GM18907 (cell line): ENCODE results near the gene MRPL32.
"Not testable (repeated sequence)": the region's sequence is repeated elsewhere in the genome, so short reads cannot be mapped to it uniquely, and the experiment has no call there.

Experiments used
- ATAC-seq: cut with Tn5 transposase; IDR thresholded peaks from one replicate; pipeline ENCODE4 v1.9.1; 2021; ENCODE audit warnings: mild to moderate bottlenecking, moderate library complexity; ENCODE audit not compliant: unreplicated experiment

MRPL32 gene

DNA sequence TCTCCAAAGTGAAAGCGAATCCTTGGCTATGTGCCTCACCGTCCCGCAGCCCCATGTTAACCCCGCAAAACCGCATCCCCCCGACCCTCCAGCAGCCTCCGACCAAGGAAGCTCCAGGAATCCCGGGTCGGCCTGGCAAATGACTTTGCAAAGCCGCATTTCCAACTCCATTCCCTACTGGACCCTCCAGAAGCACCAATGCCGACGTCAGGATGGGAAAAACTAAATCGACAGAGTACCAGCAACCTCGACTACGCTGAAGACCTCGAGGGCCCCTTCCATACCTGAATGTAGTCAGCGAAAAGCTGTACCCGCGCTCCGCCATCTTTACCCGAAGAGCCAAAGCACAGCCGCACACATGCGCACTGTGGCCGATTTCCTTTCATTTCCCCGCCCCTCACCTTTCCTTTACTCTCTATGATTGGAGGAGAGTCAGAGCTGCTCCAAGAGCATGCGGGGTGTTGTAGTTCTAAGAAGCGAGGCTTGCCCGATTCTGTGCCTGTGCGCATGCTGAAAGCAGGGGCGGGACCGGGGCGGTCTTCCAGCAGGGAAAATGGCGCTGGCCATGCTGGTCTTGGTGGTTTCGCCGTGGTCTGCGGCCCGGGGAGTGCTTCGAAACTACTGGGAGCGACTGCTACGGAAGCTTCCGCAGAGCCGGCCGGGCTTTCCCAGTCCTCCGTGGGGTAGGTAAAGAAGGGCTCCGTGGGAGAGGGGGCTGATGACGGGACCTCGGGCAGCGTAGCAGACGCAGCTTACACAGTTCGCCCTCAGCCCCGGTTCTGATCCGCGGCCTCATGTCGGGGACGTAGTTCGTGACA, at the start of gene MRPL32, which contains the start of gene PSMA2:
Gene MRPL32 (plus strand): TSS at position 543 of the 818 bp plus-strand sequence. CDS start 11 bp downstream, at position 554.
Gene PSMA2 (minus strand): TSS at position 341 of the 818 bp plus-strand sequence. CDS start 16 bp downstream, at position 325.
- ATAC-seq, result peak; percentile 99

DNA sequence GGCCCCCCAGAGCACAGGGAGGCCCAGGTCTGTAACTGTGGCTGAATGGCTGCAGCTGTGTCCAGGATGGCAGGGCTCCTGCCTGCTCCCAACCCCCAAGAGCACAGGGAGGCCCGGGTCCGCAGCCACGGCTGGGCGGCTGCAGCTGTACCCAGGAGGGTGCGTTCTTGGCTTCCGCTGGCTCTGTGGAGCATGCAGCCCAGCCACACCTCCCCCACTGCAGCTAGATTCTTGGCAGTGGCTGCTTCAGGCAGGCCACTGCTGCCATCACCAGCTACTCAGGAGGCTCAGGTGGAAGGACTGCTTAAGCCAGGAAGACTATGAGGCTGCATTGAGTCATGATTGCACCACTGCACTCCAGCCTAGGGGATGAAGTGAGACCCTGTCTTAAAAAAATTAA, 48.2 kb upstream of the MRPL32 start:
- peak; percentile 57 for ATAC-seq

DNA sequence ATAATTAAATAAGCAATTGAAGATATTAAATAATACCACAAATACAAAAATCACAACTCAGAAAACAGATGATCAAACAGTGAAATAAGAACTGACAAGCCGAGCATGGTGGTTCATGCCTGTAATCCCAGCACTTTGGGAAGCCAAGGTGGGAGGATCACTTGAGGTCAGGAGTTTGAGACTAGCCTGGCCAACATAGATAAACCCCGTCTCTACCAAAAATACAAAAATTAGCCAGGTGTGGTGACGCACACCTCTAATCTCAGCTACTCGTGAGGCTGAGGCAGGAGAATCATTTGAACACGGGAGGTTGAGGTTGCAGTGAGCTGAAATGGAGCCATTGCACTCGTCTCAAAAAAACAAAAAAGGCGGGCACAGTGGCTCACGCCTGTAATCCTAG, 47.0 kb upstream of the MRPL32 start:
- ATAC-seq, result not testable (repeated sequence)

DNA sequence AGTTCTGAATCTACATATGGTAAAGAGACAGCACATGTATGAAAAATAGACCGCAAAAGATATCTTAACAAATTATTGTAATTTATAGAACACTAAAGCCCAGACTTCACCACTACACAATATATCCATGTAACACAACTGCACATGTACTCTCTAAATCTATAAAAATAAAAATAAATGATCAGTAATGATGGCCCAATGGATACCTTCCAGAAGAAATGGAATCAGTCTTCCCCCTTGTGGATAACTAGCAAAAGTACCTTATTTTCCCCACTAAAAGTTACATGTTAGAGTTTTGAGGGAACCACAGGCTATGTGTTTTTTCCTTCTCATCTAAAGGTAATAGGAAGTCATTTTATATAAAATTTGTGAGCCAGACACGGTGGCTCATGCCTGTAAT, 46.0 kb upstream of the MRPL32 start:
- no peak for ATAC-seq

DNA sequence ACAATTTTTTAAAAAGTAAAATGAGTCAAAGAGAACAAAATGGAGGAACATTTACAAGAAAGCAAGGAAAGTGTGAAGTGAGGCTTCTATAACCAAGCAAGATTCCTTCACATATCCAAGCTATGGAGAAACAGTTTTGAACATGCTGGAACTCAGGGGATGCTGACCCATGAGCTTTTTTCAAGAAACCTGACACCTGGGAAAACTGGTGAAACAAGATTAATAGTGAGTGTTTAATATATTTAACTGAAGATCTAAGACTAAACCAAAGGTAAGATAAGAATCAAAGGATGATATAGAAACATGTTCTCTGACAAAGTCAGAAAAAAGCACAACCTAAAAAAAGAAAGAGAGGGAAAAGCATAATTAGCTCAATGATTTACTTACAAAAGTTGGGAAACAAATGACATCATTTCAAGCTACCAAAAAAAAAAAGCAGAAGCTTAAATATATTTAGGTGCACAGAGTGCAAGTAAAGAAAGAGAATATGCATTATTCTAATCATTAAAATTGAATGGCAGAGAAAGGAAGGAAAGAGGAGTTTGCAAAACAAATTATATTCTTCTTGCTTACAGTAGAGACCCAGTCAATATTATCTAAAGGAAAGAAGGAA, 45.2 kb upstream of the MRPL32 start:
- ATAC-seq, result no peak

DNA sequence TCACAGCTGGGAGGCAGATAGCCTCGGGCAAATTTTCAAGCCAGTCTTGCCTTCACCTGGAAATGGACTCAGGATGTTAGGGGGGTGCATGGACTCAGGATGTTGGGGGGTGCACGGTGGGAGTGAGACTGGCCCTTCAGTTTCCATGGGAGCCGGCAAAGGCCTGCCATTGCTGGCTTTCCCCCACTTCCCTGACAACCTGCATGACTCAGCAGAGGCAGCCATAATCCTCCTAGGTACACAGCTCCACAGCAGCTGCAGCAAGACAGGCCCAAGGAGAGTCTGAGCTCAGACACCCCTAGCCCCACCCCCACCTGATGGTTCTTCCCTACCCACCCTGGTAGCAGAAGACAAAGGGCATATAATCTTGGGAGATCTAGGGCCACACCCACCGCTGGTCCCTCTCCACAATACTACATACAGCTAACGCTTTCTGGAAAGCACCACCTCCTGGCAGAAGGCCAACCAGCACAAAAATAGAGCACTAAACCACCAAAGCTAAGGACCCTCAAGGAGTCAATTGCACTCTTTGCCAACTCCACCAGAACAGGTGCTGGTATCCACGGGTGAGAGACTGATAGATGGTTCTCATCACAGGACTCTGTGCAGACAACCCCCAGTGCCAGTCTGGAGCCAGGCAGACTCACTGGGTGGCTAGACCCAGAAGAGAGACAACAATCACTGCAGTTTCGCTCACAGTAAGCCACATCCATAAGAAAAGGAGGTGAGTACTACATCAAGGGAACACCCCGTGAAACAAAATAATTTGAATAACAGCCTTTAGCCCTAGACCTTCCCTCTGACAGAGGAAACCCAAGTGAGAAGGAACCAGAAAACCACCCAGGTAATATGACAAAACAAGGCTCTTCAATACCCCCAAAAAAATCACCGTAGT, 38.6 kb upstream of the MRPL32 start:
- no peak for ATAC-seq

DNA sequence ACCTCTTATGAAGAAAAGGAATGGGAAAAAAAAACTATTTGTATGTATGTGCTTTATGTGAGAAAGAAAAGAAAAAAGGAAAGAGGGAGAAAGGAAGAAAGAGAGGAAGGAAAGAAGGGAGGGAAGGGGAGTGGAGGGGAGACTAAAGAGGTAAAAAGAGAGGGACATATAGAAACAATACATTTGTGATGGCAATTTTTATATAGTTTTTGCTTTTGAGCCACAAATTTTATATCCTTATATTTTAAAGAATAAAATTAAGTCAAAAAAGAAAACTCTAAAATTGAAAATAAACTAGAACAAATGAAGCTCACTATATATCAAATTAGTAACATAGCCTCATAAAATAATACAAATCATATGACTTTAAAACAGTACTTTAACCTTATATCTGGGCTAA, 31.3 kb upstream of the MRPL32 start:
- no peak for ATAC-seq

DNA sequence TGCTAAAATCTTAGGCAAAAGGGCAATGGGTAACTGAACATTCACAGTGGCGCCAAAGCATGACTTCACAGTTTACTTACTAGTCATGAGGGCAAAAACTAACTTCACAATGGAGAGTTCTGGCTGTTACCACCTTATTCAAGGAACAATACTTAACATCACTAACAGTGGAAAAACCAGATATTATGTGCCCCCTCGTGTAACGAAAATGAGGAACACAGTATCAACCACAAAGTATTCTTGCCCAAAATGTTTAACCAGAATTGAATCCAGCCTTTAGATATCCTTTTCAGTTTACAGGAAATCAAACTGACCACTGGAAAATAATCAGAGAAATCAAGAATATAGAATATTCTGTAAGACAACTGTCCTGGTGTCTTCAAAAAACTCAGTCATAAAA, 29.8 kb upstream of the MRPL32 start:
- no peak for ATAC-seq

DNA sequence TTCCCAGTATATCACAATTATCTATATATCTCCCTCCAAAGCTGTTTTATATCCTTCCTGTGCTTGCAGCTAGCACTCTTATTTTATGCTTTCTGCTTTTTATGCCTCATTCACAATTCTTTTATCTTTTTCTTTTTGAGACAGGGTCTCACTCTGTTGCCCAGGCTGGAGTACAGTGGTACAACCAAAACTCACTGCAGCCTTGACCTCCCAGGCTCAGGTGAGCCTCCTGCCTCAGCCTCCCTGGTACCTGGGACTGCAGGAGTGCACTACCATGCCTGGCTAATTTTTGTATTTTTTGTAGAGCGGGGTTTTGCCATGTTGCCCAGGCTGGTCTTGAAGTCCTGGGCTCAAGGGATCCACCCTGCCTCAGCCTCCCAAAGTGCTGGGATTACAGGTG, 26.0 kb upstream of the MRPL32 start:
- no peak for ATAC-seq

DNA sequence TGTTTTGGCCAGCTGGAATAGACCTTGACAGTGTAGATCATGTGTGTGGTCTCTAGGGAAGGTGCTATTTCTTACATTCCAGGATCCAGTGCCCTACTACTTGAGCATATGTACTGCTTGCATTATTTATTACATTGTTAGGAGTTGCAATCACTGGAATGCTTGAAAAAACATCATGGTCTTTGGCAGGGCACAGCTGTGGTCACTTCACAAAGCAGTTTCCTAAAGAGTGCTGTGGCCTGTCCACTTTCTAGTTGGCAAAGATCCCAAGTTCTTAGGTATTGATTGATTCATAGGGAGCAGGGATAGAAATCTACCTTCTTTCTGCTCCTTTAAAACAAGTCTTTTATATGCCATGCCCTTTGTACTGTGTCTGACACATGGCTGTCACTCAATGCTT, 24.9 kb upstream of the MRPL32 start:
- ATAC-seq, result no peak

DNA sequence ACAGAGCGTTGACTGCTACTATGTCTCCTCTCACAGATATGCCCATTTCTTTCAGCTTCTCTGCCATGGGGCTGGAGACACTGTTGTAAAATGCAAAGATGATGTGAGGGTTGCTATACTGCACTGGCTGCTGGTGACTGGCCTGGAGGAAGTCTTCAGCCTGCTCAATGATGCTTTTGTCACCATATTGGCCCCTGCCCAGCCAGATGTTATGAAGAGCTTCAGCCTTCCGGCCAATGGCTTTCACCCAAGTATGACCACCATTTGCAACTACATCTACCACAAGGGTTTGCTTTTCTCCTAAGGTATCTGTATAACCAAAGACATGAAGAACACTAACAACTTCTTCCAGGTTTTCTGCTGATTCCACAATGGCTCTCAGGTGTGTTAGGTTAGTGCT, 21.9 kb upstream of the MRPL32 start:
- ATAC-seq, result no peak

DNA sequence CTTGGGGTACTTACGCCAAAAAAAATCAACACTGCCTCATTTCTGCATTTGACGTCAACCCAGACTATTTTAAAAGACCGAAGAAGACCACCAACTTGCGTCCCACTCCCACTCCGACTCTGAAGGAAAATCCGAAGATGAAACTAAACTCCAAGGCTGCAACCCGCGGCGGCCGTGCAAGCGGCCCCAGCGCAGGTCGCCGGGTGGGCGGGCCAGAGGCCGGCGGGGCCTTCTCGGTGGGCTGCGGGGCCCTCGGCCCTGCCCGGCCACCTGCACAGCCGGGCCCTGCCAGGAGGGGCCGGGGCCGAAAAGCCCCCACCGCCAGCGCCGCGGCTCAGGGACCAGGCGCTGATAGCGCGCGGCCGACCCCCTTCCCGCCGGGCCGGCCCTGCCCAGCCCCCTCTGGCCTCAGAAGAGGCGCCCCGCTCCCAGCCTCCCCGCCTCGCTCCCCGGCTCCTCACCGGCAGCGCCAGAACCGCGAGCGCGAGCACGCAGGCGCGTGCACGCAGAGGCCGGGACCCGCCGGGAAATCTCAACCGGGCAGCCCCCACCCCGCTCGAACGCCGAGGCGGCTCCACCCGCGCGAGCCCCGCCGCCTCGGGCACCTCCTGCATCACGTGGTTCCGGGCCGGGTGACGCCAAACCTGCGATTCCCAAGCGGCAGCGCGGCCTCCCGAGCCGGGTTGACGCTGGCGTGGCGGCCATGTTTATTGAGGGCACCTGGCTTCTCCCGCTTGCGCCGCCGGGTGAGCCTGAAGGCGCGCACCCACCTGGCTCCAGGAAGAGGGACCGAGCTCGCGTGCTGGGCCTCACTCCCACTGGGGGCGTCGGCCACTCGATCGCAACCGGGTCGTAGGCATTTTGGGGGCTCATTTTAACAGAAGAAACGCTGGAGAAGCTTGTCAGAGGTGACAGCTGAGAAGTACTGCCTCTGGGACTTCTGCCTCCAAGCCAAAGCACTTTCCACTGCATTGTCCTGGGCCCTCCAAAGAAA, 20.4 kb upstream of the MRPL32 start, which contains the start of gene C7orf25:
Gene C7orf25 (minus strand): TSS at position 617 of the 994 bp plus-strand sequence. CDS start 1,170 bp downstream, outside the sequence.
- peak; percentile 90 for ATAC-seq

DNA sequence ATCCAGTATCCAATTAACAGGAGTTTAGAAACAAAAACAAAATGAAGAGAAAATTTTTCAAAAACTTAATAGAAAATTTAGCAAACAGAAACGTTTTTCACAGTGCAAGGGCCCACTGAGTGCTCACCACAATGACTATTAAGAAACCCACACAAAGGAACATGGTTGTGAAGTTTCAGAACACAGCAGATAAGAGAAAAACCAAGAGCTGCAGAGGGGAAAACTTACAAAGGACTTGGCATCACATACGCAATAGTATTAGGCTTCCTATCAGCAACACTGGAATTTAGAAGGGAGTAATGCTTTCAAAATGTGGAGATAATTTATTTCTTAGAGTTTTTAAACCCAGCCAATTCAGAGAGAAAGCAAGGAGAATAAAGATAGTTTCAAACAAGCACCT, 18.6 kb upstream of the MRPL32 start:
- no peak for ATAC-seq

DNA sequence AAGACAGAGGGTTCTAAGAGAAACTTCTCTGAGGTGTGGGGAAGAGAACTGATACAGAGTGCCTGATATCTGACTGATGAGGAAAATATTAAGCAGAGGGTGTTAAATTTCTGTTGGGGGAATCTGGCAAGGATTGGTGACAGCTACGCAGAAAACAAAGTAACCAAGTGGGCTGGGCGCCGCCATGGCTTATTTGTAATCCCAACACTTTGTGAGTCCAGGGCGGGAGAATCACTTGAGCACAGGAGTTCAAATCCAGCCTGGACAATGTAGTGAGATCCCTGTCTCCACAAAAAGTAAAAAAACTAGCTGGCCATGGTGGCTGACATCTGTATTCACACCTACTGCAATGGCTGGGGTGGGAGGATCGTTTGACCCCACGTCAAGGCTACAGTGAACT, 18.2 kb upstream of the MRPL32 start:
- no peak for ATAC-seq

DNA sequence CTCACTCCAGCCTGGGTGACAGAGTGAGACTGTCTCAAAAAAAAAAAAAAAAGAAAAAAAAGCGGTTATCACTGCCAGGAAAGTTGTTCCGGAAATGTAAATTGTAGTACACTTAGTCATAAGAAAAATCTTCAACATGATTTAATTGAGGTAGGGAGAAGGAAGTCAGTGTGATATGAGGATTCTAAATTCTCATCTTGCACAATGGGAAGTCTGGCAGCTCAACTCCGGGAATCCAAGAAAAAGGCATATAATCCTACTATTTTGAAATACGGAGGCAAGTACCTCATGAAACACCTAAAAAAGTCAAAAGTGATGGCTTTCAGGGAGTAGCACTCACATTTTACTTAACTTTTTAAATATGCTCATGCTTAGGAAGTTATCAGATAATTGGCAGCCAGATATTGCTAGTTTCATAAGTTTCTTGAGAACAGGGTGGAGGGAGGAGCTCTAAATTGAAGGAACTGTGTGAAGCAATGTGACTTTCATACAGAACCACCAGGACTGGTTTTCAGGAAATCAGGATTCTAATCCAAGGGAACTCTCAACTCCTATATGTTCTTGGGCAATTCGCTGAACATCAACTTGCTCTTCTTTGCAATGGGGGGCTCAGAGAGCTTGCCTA, 17.6 kb upstream of the MRPL32 start:
- no peak for ATAC-seq

DNA sequence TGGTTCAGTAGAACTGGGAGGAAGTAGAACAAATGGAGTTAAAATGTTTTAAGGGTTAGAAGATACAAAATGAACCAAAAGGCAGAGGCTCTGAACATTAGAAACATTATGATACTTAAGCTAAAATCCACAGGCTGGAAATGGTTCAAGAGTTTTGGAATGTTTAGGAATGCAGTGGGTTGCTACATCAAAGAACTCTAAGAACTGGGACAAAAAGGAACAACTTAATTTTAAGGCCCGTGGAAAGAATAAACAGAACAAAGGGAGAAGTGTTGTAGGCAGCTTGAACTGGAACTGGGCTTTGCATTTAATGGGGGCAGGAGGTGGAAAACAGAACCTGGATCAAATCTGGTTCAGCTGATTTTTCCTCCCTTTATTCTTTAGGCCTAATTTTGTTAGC, 16.8 kb upstream of the MRPL32 start:
- no peak for ATAC-seq

DNA sequence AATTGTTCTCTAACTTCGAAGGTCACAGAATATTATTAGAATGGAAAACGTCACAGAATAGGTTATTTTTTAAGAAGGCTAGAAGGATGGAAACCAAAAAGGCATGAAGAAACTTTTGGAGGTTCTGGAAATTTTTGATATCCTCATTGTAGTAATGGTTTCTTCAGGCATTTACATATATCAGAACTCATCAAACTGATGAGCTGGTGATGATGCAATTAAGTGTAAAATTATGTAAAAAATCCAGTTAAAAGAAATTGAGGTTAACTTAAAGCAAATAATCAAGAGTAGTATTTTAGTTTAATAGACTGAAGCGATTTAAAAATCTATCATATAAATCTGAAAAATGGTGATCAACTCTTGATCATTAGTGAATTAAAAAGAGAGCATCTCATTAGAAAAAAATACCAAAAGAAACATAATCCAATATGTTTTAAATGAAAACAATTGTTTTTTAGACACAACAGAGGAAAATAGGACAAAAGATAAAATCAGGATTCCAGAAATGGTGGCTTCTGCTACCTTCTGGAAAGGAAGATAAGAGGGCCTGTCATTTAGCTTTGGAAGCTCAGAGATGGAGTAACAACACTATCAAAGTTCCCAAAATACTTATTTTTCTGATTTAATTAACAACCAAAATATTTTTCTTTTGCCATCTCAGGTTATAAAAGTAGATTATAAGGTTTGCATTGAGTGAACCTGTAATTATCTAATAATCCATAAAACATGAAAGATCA, 10.0 kb upstream of the MRPL32 start:
- no peak for ATAC-seq

DNA sequence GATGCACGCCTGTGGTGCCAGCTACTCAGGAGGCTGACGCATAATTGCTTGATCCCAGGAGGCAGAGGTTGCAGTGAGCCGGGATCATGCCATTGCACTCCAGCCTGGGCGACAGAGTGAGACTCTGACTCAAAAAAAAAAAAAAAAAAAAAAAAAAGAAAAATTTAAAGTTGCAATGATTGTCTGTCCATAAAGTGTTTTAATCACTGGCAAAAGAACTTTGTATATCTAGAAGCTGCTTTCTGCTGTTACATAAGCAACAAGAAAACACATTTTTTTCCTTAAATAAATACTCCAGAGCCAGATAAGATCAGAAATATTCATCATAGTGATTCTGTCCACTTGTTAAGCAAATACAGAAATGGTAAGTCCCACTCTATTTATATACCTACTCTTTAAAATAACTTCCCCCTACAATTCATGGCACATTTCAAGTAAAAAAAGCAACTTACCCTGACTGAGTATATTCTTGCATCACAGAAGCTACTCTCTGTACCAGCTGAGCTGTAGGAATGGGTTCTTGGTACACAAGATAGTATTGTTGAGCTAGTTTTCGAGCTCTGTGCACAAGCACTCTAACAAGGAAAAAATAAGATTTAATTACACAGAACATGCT, 7.8 kb upstream of the MRPL32 start:
- ATAC-seq, result no peak
